WTC11 (cell line): ENCODE data around the gene MSH3. TPM values are rescaled to one million over a fixed set of nuclear protein-coding genes. Genes with fewer than 3 reads are reported as not detected.
"Not testable (repeated sequence)": the region's sequence is repeated elsewhere in the genome, so short reads cannot be mapped to it uniquely, and the experiment has no call there.

Experiments
- ATAC-seq: fragments of 200-7000 bp; cut with Tn5 transposase; 2 replicates; pipeline ENCODE4 v1.10.0; 2021; ENCODE audit warnings: mild to moderate bottlenecking, moderate library complexity
- CTCF ChIA-PET: fragments of 300-600 bp; sonication (Branson Sonifier 250); formaldehyde crosslinking; loops from one replicate; lab custom pipeline; 2021; ENCODE audit warnings: antibody characterized with exemption; lab: Charles Lee
- POLR2A ChIA-PET: fragments of 350-600 bp; sonication (Branson Sonifier 250); formaldehyde crosslinking; loops from one replicate; lab custom pipeline; 2021; ENCODE audit warnings: antibody characterized with exemption; lab: Charles Lee
- DNase-seq: peaks from one replicate; pipeline ENCODE4 v3.0.0; 2021; ENCODE audit warnings: low spot score
- H3K27ac Mint-ChIP-seq: 2 replicates; pipeline ENCODE4 v1.8.0; 2021; ENCODE audit warnings: mixed read lengths
- H3K27me3 Mint-ChIP-seq: 2 replicates; pipeline ENCODE4 v1.8.0; 2021; ENCODE audit warnings: low read depth, mild to moderate bottlenecking, moderate library complexity, mixed read lengths
- H3K36me3 Mint-ChIP-seq: 2 replicates; pipeline ENCODE4 v1.8.0; 2021; ENCODE audit warnings: mixed read lengths
- H3K4me1 Mint-ChIP-seq: 2 replicates; pipeline ENCODE4 v1.8.0; 2022; ENCODE audit warnings: mixed read lengths
- H3K4me3 Mint-ChIP-seq: 2 replicates; pipeline ENCODE4 v1.8.0; 2021; ENCODE audit warnings: mild to moderate bottlenecking, moderate library complexity, mixed read lengths
- H3K9me3 Mint-ChIP-seq: 2 replicates; pipeline ENCODE4 v1.8.0; 2021; ENCODE audit warnings: mixed read lengths
- CREM ChIP-seq: sonication (generic); formaldehyde crosslinking; IDR thresholded peaks from 2 replicates; pipeline ENCODE4 v1.8.1; 2022; ENCODE audit warnings: mild to moderate bottlenecking, missing genetic modification reagents, moderate library complexity
- FOXJ3 ChIP-seq: sonication (generic); formaldehyde crosslinking; IDR thresholded peaks from 2 replicates; pipeline ENCODE4 v1.9.0; 2021; ENCODE audit warnings: missing genetic modification reagents, mild to moderate bottlenecking, borderline replicate concordance
- GRHL2 ChIP-seq: fragments of 250-450 bp; sonication (Bioruptor Pico); IDR thresholded peaks from 2 replicates; pipeline ENCODE4 v1.8.0; 2022; ENCODE audit warnings: mild to moderate bottlenecking, moderate library complexity; ENCODE audit not compliant: insufficient replicate concordance, severe bottlenecking
- HMGA2 ChIP-seq: fragments of 250-450 bp; sonication (Bioruptor Pico); IDR thresholded peaks from 2 replicates; pipeline ENCODE4 v1.4.0; 2021; ENCODE audit warnings: mild to moderate bottlenecking, moderate library complexity
- NFE2L1 ChIP-seq: sonication (generic); formaldehyde crosslinking; IDR thresholded peaks from 2 replicates; pipeline ENCODE4 v1.8.1; 2023; ENCODE audit warnings: missing genetic modification reagents
- OVOL2 ChIP-seq: fragments of 250-450 bp; sonication (Bioruptor Pico); IDR thresholded peaks from 2 replicates; pipeline ENCODE4 v1.9.0; 2021; ENCODE audit warnings: mild to moderate bottlenecking, borderline replicate concordance
- RELA ChIP-seq: sonication (generic); formaldehyde crosslinking; IDR thresholded peaks from 2 replicates; pipeline ENCODE4 v1.8.1; 2022; ENCODE audit warnings: missing genetic modification reagents, mild to moderate bottlenecking, borderline replicate concordance
- TEAD4 ChIP-seq: sonication (generic); formaldehyde crosslinking; IDR thresholded peaks from 2 replicates; pipeline ENCODE4 v1.8.0; 2022; ENCODE audit warnings: mild to moderate bottlenecking, missing genetic modification reagents
- TP53 ChIP-seq: sonication (generic); formaldehyde crosslinking; IDR thresholded peaks from 2 replicates; pipeline ENCODE4 v1.8.1; 2023; ENCODE audit warnings: mild to moderate bottlenecking, missing genetic modification reagents
- ZNF138 ChIP-seq: sonication (generic); formaldehyde crosslinking; conservative IDR thresholded peaks from 2 replicates; pipeline ENCODE4 v1.8.1; 2022; ENCODE audit warnings: mild to moderate bottlenecking, moderate library complexity, missing genetic modification reagents
- ZNF671 ChIP-seq: fragments of 250-450 bp; sonication (Bioruptor Pico); IDR thresholded peaks from 2 replicates; pipeline ENCODE4 v1.8.0; 2021; ENCODE audit warnings: mild to moderate bottlenecking
- total RNA-seq: library from RNA; stranded (reverse); gene quantifications from 3 replicates; pipeline ENCODE4 v1.2.3, GENCODE V29; 2021
- TF ChIP-seq, protein P1 (sequence below): sonication (generic); formaldehyde crosslinking; IDR thresholded peaks from 2 replicates; pipeline ENCODE4 v1.8.1; 2023; ENCODE audit warnings: mild to moderate bottlenecking, missing genetic modification reagents, moderate library complexity
- TF ChIP-seq, protein P2 (sequence below): fragments of 200-600 bp; IDR thresholded peaks from 2 replicates; pipeline ENCODE4 v1.8.0; 2022; ENCODE audit warnings: antibody characterized with exemption
- TF ChIP-seq, protein P3 (sequence below): sonication (generic); formaldehyde crosslinking; IDR thresholded peaks from 2 replicates; pipeline ENCODE4 v1.8.0; 2022; ENCODE audit warnings: mild to moderate bottlenecking, missing genetic modification reagents
- TF ChIP-seq, protein P4 (sequence below): sonication (generic); formaldehyde crosslinking; IDR thresholded peaks from 2 replicates; pipeline ENCODE4 v1.8.0; 2022; ENCODE audit warnings: mild to moderate bottlenecking, missing genetic modification reagents
- TF ChIP-seq, protein P5 (sequence below): sonication (generic); formaldehyde crosslinking; IDR thresholded peaks from 2 replicates; pipeline ENCODE4 v1.8.1; 2022; ENCODE audit warnings: missing genetic modification reagents, borderline replicate concordance
- TF ChIP-seq, protein P6 (sequence below): fragments of 250-450 bp; sonication (Bioruptor Pico); IDR thresholded peaks from 2 replicates; pipeline ENCODE4 v1.9.0; 2021; ENCODE audit warnings: moderate library complexity, mild to moderate bottlenecking, inconsistent platforms, borderline replicate concordance

MSH3 gene
- total RNA-seq, 1 experiment from 2014 or later, result 14.6 TPM

DNA sequence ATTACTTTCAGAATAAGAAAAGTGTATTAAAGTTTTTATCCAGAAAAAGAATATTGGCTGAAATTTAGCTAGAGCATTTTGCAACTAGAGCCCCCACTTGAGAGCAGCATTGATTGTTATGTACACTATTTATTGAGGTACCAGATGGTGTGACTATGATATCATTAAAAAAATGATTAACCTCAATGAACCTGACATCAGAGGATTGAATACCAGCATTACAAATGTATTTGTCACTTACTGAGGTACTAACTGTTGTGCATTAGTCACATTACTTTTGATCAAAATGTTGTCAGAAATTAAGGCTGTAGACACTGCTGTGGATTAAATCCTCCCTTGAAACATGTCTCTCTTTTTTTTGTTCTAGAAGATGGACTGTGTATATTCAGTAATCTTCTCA lies 128.2 kb downstream of the MSH3 start:
- no peak overlapping the region for H3K4me3 Mint-ChIP-seq
- TF ChIP-seq RELA (CRISPR knock-in tag) (no peak), OVOL2 (CRISPR knock-in tag) (no peak), ZNF138 (CRISPR knock-in tag) (no peak), HMGA2 (CRISPR knock-in tag) (no peak), NFE2L1 (no peak), ZNF671 (CRISPR knock-in tag) (no peak)
- TF ChIP-seq, protein P1, sequence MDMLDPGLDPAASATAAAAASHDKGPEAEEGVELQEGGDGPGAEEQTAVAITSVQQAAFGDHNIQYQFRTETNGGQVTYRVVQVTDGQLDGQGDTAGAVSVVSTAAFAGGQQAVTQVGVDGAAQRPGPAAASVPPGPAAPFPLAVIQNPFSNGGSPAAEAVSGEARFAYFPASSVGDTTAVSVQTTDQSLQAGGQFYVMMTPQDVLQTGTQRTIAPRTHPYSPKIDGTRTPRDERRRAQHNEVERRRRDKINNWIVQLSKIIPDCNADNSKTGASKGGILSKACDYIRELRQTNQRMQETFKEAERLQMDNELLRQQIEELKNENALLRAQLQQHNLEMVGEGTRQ (CRISPR knock-in tag), result no peak
- TF ChIP-seq, protein P2, sequence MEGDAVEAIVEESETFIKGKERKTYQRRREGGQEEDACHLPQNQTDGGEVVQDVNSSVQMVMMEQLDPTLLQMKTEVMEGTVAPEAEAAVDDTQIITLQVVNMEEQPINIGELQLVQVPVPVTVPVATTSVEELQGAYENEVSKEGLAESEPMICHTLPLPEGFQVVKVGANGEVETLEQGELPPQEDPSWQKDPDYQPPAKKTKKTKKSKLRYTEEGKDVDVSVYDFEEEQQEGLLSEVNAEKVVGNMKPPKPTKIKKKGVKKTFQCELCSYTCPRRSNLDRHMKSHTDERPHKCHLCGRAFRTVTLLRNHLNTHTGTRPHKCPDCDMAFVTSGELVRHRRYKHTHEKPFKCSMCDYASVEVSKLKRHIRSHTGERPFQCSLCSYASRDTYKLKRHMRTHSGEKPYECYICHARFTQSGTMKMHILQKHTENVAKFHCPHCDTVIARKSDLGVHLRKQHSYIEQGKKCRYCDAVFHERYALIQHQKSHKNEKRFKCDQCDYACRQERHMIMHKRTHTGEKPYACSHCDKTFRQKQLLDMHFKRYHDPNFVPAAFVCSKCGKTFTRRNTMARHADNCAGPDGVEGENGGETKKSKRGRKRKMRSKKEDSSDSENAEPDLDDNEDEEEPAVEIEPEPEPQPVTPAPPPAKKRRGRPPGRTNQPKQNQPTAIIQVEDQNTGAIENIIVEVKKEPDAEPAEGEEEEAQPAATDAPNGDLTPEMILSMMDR, result no peak
- DNase-seq (no peak), ATAC-seq (no peak)
- CTCF ChIA-PET, result no interaction called here
- H3K9me3 Mint-ChIP-seq, result 0 out of 2 replicates have a peak, but pooled peaks cover 3% of the 10 kb centered on the region
- H3K36me3 Mint-ChIP-seq, result peaks cover 6% of the 10 kb centered on the region; the same call in 1 of the 2 replicates
- POLR2A ChIA-PET, result no interaction called here
- H3K27me3 Mint-ChIP-seq, result no peaks in the 10 kb centered on the region
- no peaks in the 10 kb centered on the region for H3K4me1 Mint-ChIP-seq
- H3K27ac Mint-ChIP-seq, result no peak overlapping the region

DNA sequence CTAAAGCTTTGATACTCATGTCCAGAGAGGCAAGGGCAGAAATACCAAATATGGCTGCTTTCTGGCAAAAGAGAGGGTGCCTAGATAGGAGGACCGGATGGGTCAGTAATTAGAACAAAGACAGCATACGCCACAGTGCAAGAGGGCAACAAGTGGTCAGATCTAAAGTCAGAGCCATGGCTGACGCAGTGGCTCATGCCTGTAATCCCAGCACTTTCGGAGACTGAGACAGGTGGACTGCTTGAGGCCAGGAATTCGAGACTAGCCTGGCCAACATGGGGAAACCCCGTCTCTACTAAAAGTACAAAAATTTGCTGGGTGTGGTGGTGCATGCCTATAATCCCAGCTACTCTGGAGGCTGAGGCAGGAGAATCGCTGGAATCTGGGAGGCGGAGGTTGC lies 129.3 kb downstream of the MSH3 start:
- H3K27ac Mint-ChIP-seq, DNase-seq, ATAC-seq, H3K27me3 Mint-ChIP-seq, H3K36me3 Mint-ChIP-seq, H3K4me1 Mint-ChIP-seq, H3K9me3 Mint-ChIP-seq, POLR2A ChIA-PET, H3K4me3 Mint-ChIP-seq: not testable (repeated sequence)
- CTCF ChIA-PET, result interaction anchor here (0.7 kb wide), 1 partner anchor 611 kb away, joined by 5 read pairs; no protein-coding TSS in a partner anchor

DNA sequence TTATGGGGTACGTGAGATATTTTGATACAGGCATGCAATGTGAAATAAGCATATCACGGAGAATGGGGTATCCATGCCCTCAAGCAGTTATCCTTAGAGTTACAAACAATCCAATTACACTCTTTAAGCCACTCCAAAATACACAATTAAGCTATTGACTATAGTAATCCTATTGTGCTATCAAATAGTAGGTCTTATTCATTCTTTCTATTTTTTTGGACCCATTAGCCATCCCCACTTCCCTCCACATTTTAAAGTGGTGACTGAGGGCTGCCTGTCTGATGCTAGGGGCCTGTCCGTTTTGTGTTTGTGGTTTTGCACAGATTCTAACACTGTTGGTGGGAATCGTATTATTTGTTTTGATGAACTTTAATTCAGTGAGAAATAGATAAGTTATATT lies 130.0 kb downstream of the MSH3 start:
- DNase-seq (no peak), ATAC-seq (no peak)
- Mint-ChIP-seq H3K27ac (no peak overlapping the region), H3K4me1 (no peaks in the 10 kb centered on the region), H3K27me3 (no peaks in the 10 kb centered on the region), H3K4me3 (no peak overlapping the region), H3K9me3 (0 out of 2 replicates have a peak, but pooled peaks cover 3% of the 10 kb centered on the region), H3K36me3 (peaks cover 6% of the 10 kb centered on the region; the same call in 1 of the 2 replicates)
- CTCF ChIA-PET, result no interaction called here
- POLR2A ChIA-PET, result no interaction called here
- TF ChIP-seq, protein P3, sequence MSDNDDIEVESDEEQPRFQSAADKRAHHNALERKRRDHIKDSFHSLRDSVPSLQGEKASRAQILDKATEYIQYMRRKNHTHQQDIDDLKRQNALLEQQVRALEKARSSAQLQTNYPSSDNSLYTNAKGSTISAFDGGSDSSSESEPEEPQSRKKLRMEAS, result no peak
- TF ChIP-seq GRHL2 (CRISPR knock-in tag), result no peak
- no peak for TF ChIP-seq CREM (CRISPR knock-in tag)
- TF ChIP-seq, protein P4, sequence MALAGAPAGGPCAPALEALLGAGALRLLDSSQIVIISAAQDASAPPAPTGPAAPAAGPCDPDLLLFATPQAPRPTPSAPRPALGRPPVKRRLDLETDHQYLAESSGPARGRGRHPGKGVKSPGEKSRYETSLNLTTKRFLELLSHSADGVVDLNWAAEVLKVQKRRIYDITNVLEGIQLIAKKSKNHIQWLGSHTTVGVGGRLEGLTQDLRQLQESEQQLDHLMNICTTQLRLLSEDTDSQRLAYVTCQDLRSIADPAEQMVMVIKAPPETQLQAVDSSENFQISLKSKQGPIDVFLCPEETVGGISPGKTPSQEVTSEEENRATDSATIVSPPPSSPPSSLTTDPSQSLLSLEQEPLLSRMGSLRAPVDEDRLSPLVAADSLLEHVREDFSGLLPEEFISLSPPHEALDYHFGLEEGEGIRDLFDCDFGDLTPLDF (CRISPR knock-in tag), result no peak
- no peak for TF ChIP-seq TEAD4 (CRISPR knock-in tag)
- no peak for TF ChIP-seq FOXJ3 (CRISPR knock-in tag)
- TF ChIP-seq, protein P5, sequence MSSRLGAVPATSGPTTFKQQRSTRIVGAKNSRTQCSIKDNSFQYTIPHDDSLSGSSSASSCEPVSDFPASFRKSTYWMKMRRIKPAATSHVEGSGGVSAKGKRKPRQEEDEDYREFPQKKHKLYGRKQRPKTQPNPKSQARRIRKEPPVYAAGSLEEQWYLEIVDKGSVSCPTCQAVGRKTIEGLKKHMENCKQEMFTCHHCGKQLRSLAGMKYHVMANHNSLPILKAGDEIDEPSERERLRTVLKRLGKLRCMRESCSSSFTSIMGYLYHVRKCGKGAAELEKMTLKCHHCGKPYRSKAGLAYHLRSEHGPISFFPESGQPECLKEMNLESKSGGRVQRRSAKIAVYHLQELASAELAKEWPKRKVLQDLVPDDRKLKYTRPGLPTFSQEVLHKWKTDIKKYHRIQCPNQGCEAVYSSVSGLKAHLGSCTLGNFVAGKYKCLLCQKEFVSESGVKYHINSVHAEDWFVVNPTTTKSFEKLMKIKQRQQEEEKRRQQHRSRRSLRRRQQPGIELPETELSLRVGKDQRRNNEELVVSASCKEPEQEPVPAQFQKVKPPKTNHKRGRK (CRISPR knock-in tag), result no peak
- TF ChIP-seq, protein P6, sequence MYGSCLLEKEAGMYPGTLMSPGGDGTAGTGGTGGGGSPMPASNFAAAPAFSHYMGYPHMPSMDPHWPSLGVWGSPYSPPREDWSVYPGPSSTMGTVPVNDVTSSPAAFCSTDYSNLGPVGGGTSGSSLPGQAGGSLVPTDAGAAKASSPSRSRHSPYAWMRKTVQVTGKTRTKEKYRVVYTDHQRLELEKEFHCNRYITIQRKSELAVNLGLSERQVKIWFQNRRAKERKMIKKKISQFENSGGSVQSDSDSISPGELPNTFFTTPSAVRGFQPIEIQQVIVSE (CRISPR knock-in tag), result no peak
- TF ChIP-seq TP53 (CRISPR knock-in tag), result no peak
- TF ChIP-seq OVOL2 (CRISPR knock-in tag), result no peak
- TF ChIP-seq, all 79 proteins: peak for 0

DNA sequence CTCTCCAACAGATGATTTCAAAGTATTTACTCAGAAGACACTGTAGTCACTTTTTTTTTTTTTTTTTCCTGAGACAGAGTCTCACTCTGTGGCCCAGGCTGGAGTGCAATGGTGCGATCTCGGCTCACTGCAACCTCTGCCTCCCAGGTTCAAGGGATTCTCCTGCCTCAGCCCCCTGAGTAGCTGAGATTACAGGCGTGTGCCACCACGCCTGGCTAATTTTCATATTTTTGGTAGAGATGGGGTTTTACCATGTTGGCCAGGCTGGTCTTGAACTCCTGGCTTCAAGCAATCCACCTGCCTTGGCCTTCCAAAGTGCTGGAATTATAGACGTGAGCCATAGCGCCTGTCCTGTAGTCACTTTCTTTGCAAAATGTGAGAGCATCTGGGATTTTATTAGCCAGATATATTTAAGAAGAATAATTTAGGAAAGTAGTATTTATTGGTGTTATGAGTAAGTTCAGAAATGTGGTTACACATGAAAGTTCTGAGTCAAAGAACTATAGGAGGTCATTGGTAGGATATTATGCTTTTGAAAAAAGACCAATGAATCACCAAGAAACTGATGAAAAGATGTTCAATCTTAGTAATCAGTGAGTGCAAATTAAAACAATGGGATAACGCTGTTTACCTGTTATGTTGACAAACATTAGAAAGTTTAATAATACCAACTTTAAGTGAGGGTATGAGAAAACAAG lies 135.0 kb downstream of the MSH3 start:
- H3K27ac Mint-ChIP-seq, H3K4me3 Mint-ChIP-seq, ATAC-seq, H3K27me3 Mint-ChIP-seq, POLR2A ChIA-PET, H3K36me3 Mint-ChIP-seq, H3K9me3 Mint-ChIP-seq, DNase-seq, H3K4me1 Mint-ChIP-seq: not testable (repeated sequence)
- CTCF ChIA-PET, result interaction anchor here (1.5 kb wide), 1 partner anchor 417 kb away, joined by 3 read pairs; no protein-coding TSS in a partner anchor
